CD8-positive, alpha-beta memory T cell (primary cell): ENCODE measurements around the gene HNRNPK. TPM values are rescaled to one million over a fixed set of nuclear protein-coding genes. Genes with fewer than 3 reads are reported as not detected.
A peak's percentile ranks its signal among the peaks of the same experiment; 100 is the strongest.

Experiments used
- CTCF ChIA-PET: fragments of 350-600 bp; sonication (Branson Sonifier 250); formaldehyde crosslinking; loops from one replicate; lab custom pipeline; 2021; ENCODE audit warnings: antibody characterized with exemption; lab: Charles Lee
- POLR2A ChIA-PET: fragments of 350-600 bp; sonication (Branson Sonifier 250); formaldehyde crosslinking; loops from one replicate; lab custom pipeline; 2021; ENCODE audit warnings: antibody characterized with exemption; lab: Charles Lee
- DNase-seq, 5 donors: peaks; one replicate each; pipeline versions ENCODE4 v3.0.0 to v3.0.0-alpha.2; 2020 to 2022; ENCODE audit warnings: mixed read lengths in 1 of 5
- H3K27ac ChIP-seq: one replicate; pipeline ENCODE4 v1.7.0; 2013; ENCODE audit warnings: low read depth, mild to moderate bottlenecking, low read length, moderate library complexity
- H3K27me3 ChIP-seq: 2 replicates; pipeline ENCODE4 v1.7.0; 2013; ENCODE audit warnings: low read length, mild to moderate bottlenecking; ENCODE audit not compliant: insufficient read depth, poor library complexity, severe bottlenecking
- H3K36me3 ChIP-seq: 2 replicates; pipeline ENCODE4 v1.7.0; 2013; ENCODE audit warnings: mild to moderate bottlenecking, low read length, moderate library complexity; ENCODE audit not compliant: insufficient read depth
- H3K4me1 ChIP-seq: 2 replicates; pipeline ENCODE4 v1.7.0; 2013; ENCODE audit warnings: mild to moderate bottlenecking, low read length, moderate library complexity; ENCODE audit not compliant: insufficient read depth
- H3K4me3 ChIP-seq: 2 replicates; pipeline ENCODE4 v1.7.0; 2013; ENCODE audit warnings: mild to moderate bottlenecking, low read length
- H3K9me3 ChIP-seq: 2 replicates; pipeline ENCODE4 v1.7.0; 2013; ENCODE audit warnings: mild to moderate bottlenecking, low read length
- H3K27ac Mint-ChIP-seq, 8 donors: one replicate each; pipeline ENCODE4 v1.8.0; 2020 to 2021; ENCODE audit warnings: mixed read lengths in 8 of 8, mild to moderate bottlenecking in 6 of 8, inconsistent platforms in 3 of 8, moderate library complexity in 3 of 8
- H3K27me3 Mint-ChIP-seq, 2 donors: one replicate each; pipeline ENCODE4 v1.8.0; 2020 to 2021; ENCODE audit warnings: mixed read lengths in 2 of 2, mild to moderate bottlenecking in 1 of 2, moderate library complexity in 1 of 2
- H3K36me3 Mint-ChIP-seq, 3 donors: one replicate each; pipeline ENCODE4 v1.8.0; 2020 to 2021; ENCODE audit warnings: mixed read lengths in 3 of 3, inconsistent platforms in 1 of 3, mild to moderate bottlenecking in 1 of 3
- H3K4me1 Mint-ChIP-seq, 3 donors: one replicate each; pipeline ENCODE4 v1.8.0; 2020 to 2021; ENCODE audit warnings: mixed read lengths in 3 of 3, inconsistent platforms in 1 of 3, mild to moderate bottlenecking in 1 of 3
- H3K4me3 Mint-ChIP-seq, 7 donors: one replicate each; pipeline ENCODE4 v1.8.0; 2020 to 2021; ENCODE audit warnings: mixed read lengths in 7 of 7, mild to moderate bottlenecking in 6 of 7, moderate library complexity in 4 of 7, inconsistent platforms in 2 of 7
- H3K9me3 Mint-ChIP-seq, 5 donors: one replicate each; pipeline ENCODE4 v1.8.0; 2020 to 2022; ENCODE audit warnings: mixed read lengths in 5 of 5, mild to moderate bottlenecking in 3 of 5, moderate library complexity in 2 of 5, inconsistent platforms in 1 of 5
- polyA plus RNA-seq: library from polyadenylated mRNA; unstranded; fragments of 300-500 nt; fragmentation: Illumina TruSeq; gene quantifications from one replicate; pipeline ENCODE4 v1.2.3, GENCODE V29; 2021
- total RNA-seq, 2 experiments: library from RNA; stranded (reverse); gene quantifications; one replicate each; pipeline ENCODE4 v1.2.3, GENCODE V29; 2021

Gene HNRNPK
- total and polyA plus RNA-seq, 3 experiments from 2014 or later = 870 to 904 (median 884) TPM

- Mint-ChIP-seq H3K27ac (peak overlapping the region in 6 of 8 donors; percentile 14 to 98 (median 47)), H3K4me1 (peaks cover 14 to 25% (median 16%) of the 10 kb centered on the region in 3 donors), H3K9me3 (no peaks in the 10 kb centered on the region), H3K4me3 (peak overlapping the region in 3 of 7 donors; percentile 17 to 49 (median 20)), H3K36me3 (peaks cover 0 to 5% (median 0%) of the 10 kb centered on the region in 3 donors), H3K27me3 (no peaks in the 10 kb centered on the region)
- Histone ChIP-seq H3K9me3 (no peaks in the 10 kb centered on the region), H3K27ac (no peak overlapping the region), H3K27me3 (no peaks in the 10 kb centered on the region), H3K36me3 (no peaks in the 10 kb centered on the region), H3K4me1 (no peaks in the 10 kb centered on the region), H3K4me3 (no peak overlapping the region)
- POLR2A ChIA-PET = no interaction called here
- CTCF ChIA-PET = interaction anchor here (0.6 kb wide), 1 partner anchor 298 kb away, joined by 3 read pairs; no protein-coding TSS in a partner anchor
- DNase-seq = no peak
Measured at GRCh38 chr9:83919111-83919510, 60.9 kb downstream of the HNRNPK start.

Other genes starting within 250 kb of the HNRNPK start
- 1 to 10 TPM; 3.2 to 4.0 TPM for gene GKAP1, start 162.4 kb downstream of the HNRNPK start, total RNA-seq
- gene GKAP1, start 162.4 kb downstream of the HNRNPK start, polyA plus RNA-seq = 5.1 TPM
- gene KIF27, start 58.8 kb downstream of the HNRNPK start, total RNA-seq = 1 to 10 TPM; 2.8 to 3.2 TPM
- 2.0 TPM for gene KIF27, start 58.8 kb downstream of the HNRNPK start, polyA plus RNA-seq
- gene RMI1, start 590 bp upstream of the HNRNPK start, total RNA-seq = 10 to 100 TPM; 29.0 to 29.3 TPM
- 5.9 TPM for gene RMI1, start 590 bp upstream of the HNRNPK start, polyA plus RNA-seq